SK-N-SH (cell line): ENCODE results near the gene WWP2. TPM values are rescaled to one million over a fixed set of nuclear protein-coding genes. Genes with fewer than 3 reads are reported as not detected.

Experiments used
- CTCF ChIA-PET: fragments of 300-600, 350-600 bp; formaldehyde crosslinking; extraction: SDS; loops from one replicate; lab custom pipeline; 2021; lab: Yijun Ruan, JAX
- POLR2A ChIA-PET: fragments of 350-600 bp; sonication (Branson Sonifier 250); formaldehyde crosslinking; extraction: SDS; loops from one replicate; lab custom pipeline; 2020; ENCODE audit warnings: antibody characterized with exemption, inconsistent platforms; lab: Yijun Ruan, JAX
- DNase-seq: peaks from one replicate; pipeline ENCODE4 v3.0.0; 2012
- H2AFZ ChIP-seq: fragments of 200-600 bp; sonication (generic); 2 replicates; pipeline ENCODE4 v1.8.1; 2016; ENCODE audit warnings: antibody characterized with exemption, mild to moderate bottlenecking, low read depth
- H3F3A ChIP-seq: fragments of 200-600 bp; sonication (generic); replicated peaks from 2 replicates; pipeline ENCODE3; 2016; ENCODE audit warnings: antibody characterized with exemption, mild to moderate bottlenecking; ENCODE audit not compliant: insufficient read depth
- H3K27ac ChIP-seq, 2 experiments: fragments of 200-500 bp in 1 of 2; fragments of 200-600 bp in 1 of 2; sonication (Bioruptor generic) in 1 of 2; sonication (generic), shearing (Covaris generic) in 1 of 2; 2 replicates each; pipeline versions ENCODE4 v1.5.1 to v1.6.1; 2014 to 2016; ENCODE audit warnings: low read depth in 2 of 2, inconsistent platforms in 1 of 2, low read length in 1 of 2, mild to moderate bottlenecking in 1 of 2, mixed read lengths in 1 of 2
- H3K27me3 ChIP-seq: fragments of 200-600 bp; sonication (generic), shearing (Covaris generic); 2 replicates; pipeline ENCODE4 v1.6.1; 2016; ENCODE audit warnings: mixed run types; ENCODE audit not compliant: insufficient read depth
- H3K36me3 ChIP-seq, 2 experiments: fragments of 200-500 bp in 1 of 2; fragments of 200-600 bp in 1 of 2; sonication (Bioruptor generic) in 1 of 2; sonication (generic) in 1 of 2; replicated peaks in 1 of 2; 2 replicates each; pipeline versions ENCODE3 to v1.5.1; 2014 to 2016; ENCODE audit warnings: low read length in 1 of 2, mild to moderate bottlenecking in 1 of 2; ENCODE audit not compliant: insufficient read depth in 2 of 2, control insufficient read depth in 1 of 2
- H3K4me1 ChIP-seq, 2 experiments: fragments of 200-500 bp in 1 of 2; fragments of 200-600 bp in 1 of 2; sonication (Bioruptor generic) in 1 of 2; sonication (generic), shearing (Covaris generic) in 1 of 2; 2 replicates each; pipeline versions ENCODE4 v1.5.1 to v1.6.1; 2014 to 2016; ENCODE audit warnings: low read depth in 1 of 2, low read length in 1 of 2, mixed run types in 1 of 2; ENCODE audit not compliant: insufficient read depth in 2 of 2, control insufficient read depth in 1 of 2
- H3K4me2 ChIP-seq: fragments of 200-600 bp; sonication (generic), shearing (Covaris generic); 2 replicates; pipeline ENCODE4 v1.6.1; 2017; ENCODE audit warnings: mixed run types
- H3K4me3 ChIP-seq, 2 experiments: fragments of 200-500 bp in 1 of 2; fragments of 200-600 bp in 1 of 2; sonication (Bioruptor generic) in 1 of 2; sonication (generic), shearing (Covaris generic) in 1 of 2; 2 replicates each; pipeline versions ENCODE4 v1.5.1 to v1.8.1; 2014 to 2016; ENCODE audit warnings: low read depth in 2 of 2, inconsistent platforms in 1 of 2, low read length in 1 of 2, mild to moderate bottlenecking in 1 of 2, mixed read lengths in 1 of 2, moderate library complexity in 1 of 2
- H3K79me2 ChIP-seq: fragments of 200-600 bp; sonication (generic); 2 replicates; pipeline ENCODE4 v1.8.1; 2017; ENCODE audit warnings: mild to moderate bottlenecking; ENCODE audit not compliant: insufficient read depth
- H3K9ac ChIP-seq: fragments of 200-600 bp; sonication (generic); 2 replicates; pipeline ENCODE4 v1.6.1; 2017; ENCODE audit warnings: mixed run types
- H3K9me2 ChIP-seq: fragments of 200-600 bp; sonication (generic); 2 replicates; pipeline ENCODE4 v1.6.1; 2017; ENCODE audit warnings: mixed run types
- H3K9me3 ChIP-seq: fragments of 200-600 bp; sonication (generic); 2 replicates; pipeline ENCODE4 v1.6.1; 2017; ENCODE audit warnings: mixed run types, mild to moderate bottlenecking, moderate library complexity
- H4K20me1 ChIP-seq: fragments of 200-600 bp; sonication (generic); 2 replicates; pipeline ENCODE4 v1.6.1; 2017; ENCODE audit warnings: mild to moderate bottlenecking, mixed run types; ENCODE audit not compliant: insufficient read depth
- CHD2 ChIP-seq: fragments of 150-350 bp; IDR thresholded peaks from 2 replicates; pipeline ENCODE4 v1.6.1; 2018; ENCODE audit warnings: low read length; ENCODE audit not compliant: partially characterized antibody
- ELF1 ChIP-seq: IDR thresholded peaks from 2 replicates; pipeline ENCODE4 v1.4.0; 2012
- EP300 ChIP-seq, 2 experiments: IDR thresholded peaks; 2 replicates each; pipeline versions ENCODE4 v1.4.0 to v1.6.1; 2012; ENCODE audit warnings: borderline replicate concordance in 1 of 2, low read depth in 1 of 2, low read length in 1 of 2
- EZH2phosphoT487 ChIP-seq: fragments of 200-600 bp; sonication (generic); IDR thresholded peaks from 2 replicates; pipeline ENCODE4 v1.6.1; 2017; ENCODE audit warnings: low read depth, mixed run types, mild to moderate bottlenecking, antibody characterized with exemption, moderate library complexity, borderline replicate concordance
- FOSL2 ChIP-seq: IDR thresholded peaks from 2 replicates; pipeline ENCODE4 v1.4.0; 2012; ENCODE audit warnings: low read depth, mild to moderate bottlenecking, moderate library complexity, borderline replicate concordance
- JUND ChIP-seq: IDR thresholded peaks from 2 replicates; pipeline ENCODE4 v1.4.0; 2012
- MEF2A ChIP-seq: IDR thresholded peaks from 2 replicates; pipeline ENCODE4 v1.4.0; 2012; ENCODE audit warnings: low read depth, borderline replicate concordance
- NFIC ChIP-seq: IDR thresholded peaks from 2 replicates; pipeline ENCODE4 v1.4.0; 2012; ENCODE audit warnings: borderline replicate concordance
- NRF1 ChIP-seq: IDR thresholded peaks from 2 replicates; pipeline ENCODE4 v1.6.1; 2012; ENCODE audit warnings: low read depth, mild to moderate bottlenecking, low read length
- POLR2AphosphoS5 ChIP-seq: IDR thresholded peaks from 2 replicates; pipeline ENCODE4 v1.6.1; 2012; ENCODE audit warnings: low read depth, low read length
- SIN3A ChIP-seq: IDR thresholded peaks from 2 replicates; pipeline ENCODE4 v1.6.1; 2012; ENCODE audit warnings: low read depth, mild to moderate bottlenecking, low read length, moderate library complexity, borderline replicate concordance
- SMC3 ChIP-seq: IDR thresholded peaks from 2 replicates; pipeline ENCODE4 v1.6.1; 2012; ENCODE audit warnings: low read depth, low read length, improper control_type of control experiment
- TAF1 ChIP-seq: IDR thresholded peaks from 2 replicates; pipeline ENCODE4 v1.6.1; 2012; ENCODE audit warnings: low read depth, mild to moderate bottlenecking, low read length, moderate library complexity, borderline replicate concordance
- TEAD4 ChIP-seq: IDR thresholded peaks from 2 replicates; pipeline ENCODE4 v1.4.0; 2012; ENCODE audit warnings: mild to moderate bottlenecking, borderline replicate concordance; ENCODE audit not compliant: insufficient read depth
- YY1 ChIP-seq: IDR thresholded peaks from 2 replicates; pipeline ENCODE4 v1.4.0; 2012; ENCODE audit warnings: low read depth, mild to moderate bottlenecking
- WGBS: methylation state at CpG from one replicate; pipeline ENCODE4 v1.1.6; 2017; ENCODE audit warnings: low lambda C conversion rate; 5-methylcytosine and 5-hydroxymethylcytosine counted together
- polyA plus RNA-seq, 3 experiments: library from polyadenylated mRNA; depleted of rRNA; stranded (reverse); fragments of >200 nt; gene quantifications; 2 replicates each; pipeline ENCODE4 v1.2.3, GENCODE V29; 2012
- TF ChIP-seq, protein P1 (sequence below): fragments of 200-600 bp; sonication (generic); IDR thresholded peaks from 2 replicates; pipeline ENCODE4 v1.6.1; 2017; ENCODE audit warnings: antibody characterized with exemption, mild to moderate bottlenecking, moderate library complexity
- TF ChIP-seq, protein P2 (sequence below): fragments of 150-350 bp; IDR thresholded peaks from 2 replicates; pipeline ENCODE4 v1.6.1; 2017; ENCODE audit warnings: antibody characterized with exemption, low read length, low read depth, borderline replicate concordance

The WWP2 gene
- polyA plus RNA-seq, 1 of the 3 experiments (the other 2 are of a cell fraction), result 13.3 TPM

DNA sequence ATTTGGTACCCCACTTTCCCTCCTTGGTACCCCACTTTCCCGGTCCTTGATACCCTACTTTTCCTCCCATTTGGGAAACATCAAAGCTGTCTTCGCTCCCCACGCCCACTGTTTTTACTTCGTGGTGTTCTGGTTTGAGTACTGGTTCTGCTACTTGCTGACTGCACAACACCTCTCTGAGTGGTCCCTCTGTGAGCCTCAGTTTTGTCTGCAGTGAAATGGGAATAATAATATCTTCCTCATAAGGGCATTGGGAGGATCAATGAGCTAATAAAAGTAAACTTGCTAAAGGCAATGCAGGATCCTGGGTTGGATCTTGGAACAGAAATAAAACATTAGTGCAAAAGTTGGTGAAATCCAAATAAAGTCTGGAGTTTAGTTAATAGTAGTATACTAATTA lies 119.0 kb downstream of the WWP2 start:
- Histone ChIP-seq H3K4me1 (no peaks in the 10 kb centered on the region), H3K9me3 (no peaks in the 10 kb centered on the region), H3K9ac (no peak overlapping the region), H2AFZ (no peak overlapping the region), H3F3A (no peaks in the 10 kb centered on the region), H3K79me2 (no peaks in the 10 kb centered on the region), H3K9me2 (no peaks in the 10 kb centered on the region), H3K27me3 (no peaks in the 10 kb centered on the region), H3K27ac (no peak overlapping the region), H3K4me2 (no peak overlapping the region), H3K4me3 (no peak overlapping the region), H4K20me1 (no peaks in the 10 kb centered on the region), H3K36me3 (peaks cover 3 to 25% of the 10 kb centered on the region in 2 experiments)
- no peak for TF ChIP-seq NFIC
- no peak for TF ChIP-seq FOSL2
- no peak for DNase-seq
- WGBS, result 97% methylated on average over 4 of the region's 4 CpGs
- ChIA-PET CTCF (interaction anchor here (1.1 to 1.3 kb wide), 3 partner anchors 10 to 39 kb away, joined by 3 to 5 read pairs (median 4); no protein-coding TSS in a partner anchor), POLR2A (no interaction called here)

- no peak overlapping the region for H3K27ac ChIP-seq
- POLR2A ChIA-PET, result no interaction called here
- no peak overlapping the region for H3K9ac ChIP-seq
These were observed 121.6 kb downstream of the WWP2 start for GRCh38 chr16:69883744-69884143.

More at GRCh38 chr16:69883744-69884143, 121.6 kb downstream of the WWP2 start:
- TF ChIP-seq POLR2AphosphoS5 (no peak), EP300 (IDR thresholded peaks at IDR 0.05; ENCODE audit: borderline replicate concordance in 1 of 2, low read depth in 1 of 2, low read length in 1 of 2) (no peak), TAF1 (no peak), SMC3 (no peak), CHD2 (no peak), EZH2phosphoT487 (no peak), ELF1 (no peak), NFIC (no peak), NRF1 (no peak), TEAD4 (no peak), JUND (no peak), SIN3A (no peak), MEF2A (no peak), YY1 (no peak)
- TF ChIP-seq, protein P1, sequence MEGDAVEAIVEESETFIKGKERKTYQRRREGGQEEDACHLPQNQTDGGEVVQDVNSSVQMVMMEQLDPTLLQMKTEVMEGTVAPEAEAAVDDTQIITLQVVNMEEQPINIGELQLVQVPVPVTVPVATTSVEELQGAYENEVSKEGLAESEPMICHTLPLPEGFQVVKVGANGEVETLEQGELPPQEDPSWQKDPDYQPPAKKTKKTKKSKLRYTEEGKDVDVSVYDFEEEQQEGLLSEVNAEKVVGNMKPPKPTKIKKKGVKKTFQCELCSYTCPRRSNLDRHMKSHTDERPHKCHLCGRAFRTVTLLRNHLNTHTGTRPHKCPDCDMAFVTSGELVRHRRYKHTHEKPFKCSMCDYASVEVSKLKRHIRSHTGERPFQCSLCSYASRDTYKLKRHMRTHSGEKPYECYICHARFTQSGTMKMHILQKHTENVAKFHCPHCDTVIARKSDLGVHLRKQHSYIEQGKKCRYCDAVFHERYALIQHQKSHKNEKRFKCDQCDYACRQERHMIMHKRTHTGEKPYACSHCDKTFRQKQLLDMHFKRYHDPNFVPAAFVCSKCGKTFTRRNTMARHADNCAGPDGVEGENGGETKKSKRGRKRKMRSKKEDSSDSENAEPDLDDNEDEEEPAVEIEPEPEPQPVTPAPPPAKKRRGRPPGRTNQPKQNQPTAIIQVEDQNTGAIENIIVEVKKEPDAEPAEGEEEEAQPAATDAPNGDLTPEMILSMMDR, result no peak
- TF ChIP-seq, protein P2, sequence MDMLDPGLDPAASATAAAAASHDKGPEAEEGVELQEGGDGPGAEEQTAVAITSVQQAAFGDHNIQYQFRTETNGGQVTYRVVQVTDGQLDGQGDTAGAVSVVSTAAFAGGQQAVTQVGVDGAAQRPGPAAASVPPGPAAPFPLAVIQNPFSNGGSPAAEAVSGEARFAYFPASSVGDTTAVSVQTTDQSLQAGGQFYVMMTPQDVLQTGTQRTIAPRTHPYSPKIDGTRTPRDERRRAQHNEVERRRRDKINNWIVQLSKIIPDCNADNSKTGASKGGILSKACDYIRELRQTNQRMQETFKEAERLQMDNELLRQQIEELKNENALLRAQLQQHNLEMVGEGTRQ, result no peak
- Histone ChIP-seq H3K79me2 (no peaks in the 10 kb centered on the region), H3K27me3 (no peaks in the 10 kb centered on the region), H3K36me3 (peaks cover 3 to 6% of the 10 kb centered on the region in 2 experiments), H3K4me2 (no peak overlapping the region), H3K4me3 (no peak overlapping the region), H3K4me1 (no peaks in the 10 kb centered on the region), H4K20me1 (no peaks in the 10 kb centered on the region), H3K9me2 (no peaks in the 10 kb centered on the region), H3F3A (no peaks in the 10 kb centered on the region), H3K9me3 (no peaks in the 10 kb centered on the region), H2AFZ (no peak overlapping the region)
- DNase-seq, result no peak
- CTCF ChIA-PET, result interaction anchor here (0.6 to 2.2 kb wide), 3 partner anchors 16 to 87 kb away, joined by 3 to 8 read pairs (median 3); no protein-coding TSS in a partner anchor
- 87% methylated on average over 5 of the region's 5 CpGs for WGBS
